ENCODE results near the gene DBF4B.

Gene DBF4B

DNA sequence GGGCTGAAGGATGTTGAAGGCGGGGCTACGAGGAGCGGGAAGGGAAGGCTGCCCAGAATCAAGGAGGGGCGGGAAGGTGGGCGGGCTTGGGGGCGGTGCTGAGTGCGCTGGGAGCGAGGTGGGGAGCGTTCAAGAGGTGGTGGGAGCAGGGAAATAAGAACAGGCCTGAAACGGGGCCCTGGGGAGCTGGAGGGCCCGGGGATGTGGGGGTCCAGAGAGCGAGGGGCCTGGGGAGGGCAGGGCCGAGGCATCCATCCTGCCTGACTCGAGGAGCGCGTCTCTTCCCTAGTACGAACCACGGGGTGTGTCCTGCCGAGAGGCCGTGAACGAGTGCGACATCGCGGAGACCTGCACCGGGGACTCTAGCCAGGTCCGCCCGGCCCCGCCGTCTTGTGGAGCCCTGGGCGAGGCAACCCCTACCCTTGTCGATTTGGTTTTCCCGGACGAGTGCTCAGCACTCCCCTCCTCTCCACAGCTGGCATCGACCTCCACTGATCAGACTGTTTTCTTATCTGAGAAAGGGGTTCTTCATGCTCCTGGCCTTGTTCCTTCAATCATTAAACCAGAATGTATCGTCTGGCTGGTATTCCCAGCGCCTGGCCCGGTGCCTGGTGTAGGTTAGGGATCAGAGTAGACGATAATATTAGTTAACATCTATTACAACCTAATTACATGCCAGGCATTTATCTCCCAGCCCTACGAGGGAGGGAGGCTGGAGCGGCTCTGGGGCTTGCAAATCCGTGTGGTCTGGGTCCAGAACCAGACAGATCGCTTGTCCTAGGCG is 67.6 kb downstream of the DBF4B start:
- no peak overlapping the region for H3K27ac ChIP-seq (ENCODE audit: poor library complexity, severe bottlenecking)
- ATAC-seq (ENCODE audit: low read depth) = peak; percentile 5

GRCh38 chr17:44776628-44777393 is 68.3 kb downstream of the DBF4B start:
- TF ChIP-seq, protein P1, sequence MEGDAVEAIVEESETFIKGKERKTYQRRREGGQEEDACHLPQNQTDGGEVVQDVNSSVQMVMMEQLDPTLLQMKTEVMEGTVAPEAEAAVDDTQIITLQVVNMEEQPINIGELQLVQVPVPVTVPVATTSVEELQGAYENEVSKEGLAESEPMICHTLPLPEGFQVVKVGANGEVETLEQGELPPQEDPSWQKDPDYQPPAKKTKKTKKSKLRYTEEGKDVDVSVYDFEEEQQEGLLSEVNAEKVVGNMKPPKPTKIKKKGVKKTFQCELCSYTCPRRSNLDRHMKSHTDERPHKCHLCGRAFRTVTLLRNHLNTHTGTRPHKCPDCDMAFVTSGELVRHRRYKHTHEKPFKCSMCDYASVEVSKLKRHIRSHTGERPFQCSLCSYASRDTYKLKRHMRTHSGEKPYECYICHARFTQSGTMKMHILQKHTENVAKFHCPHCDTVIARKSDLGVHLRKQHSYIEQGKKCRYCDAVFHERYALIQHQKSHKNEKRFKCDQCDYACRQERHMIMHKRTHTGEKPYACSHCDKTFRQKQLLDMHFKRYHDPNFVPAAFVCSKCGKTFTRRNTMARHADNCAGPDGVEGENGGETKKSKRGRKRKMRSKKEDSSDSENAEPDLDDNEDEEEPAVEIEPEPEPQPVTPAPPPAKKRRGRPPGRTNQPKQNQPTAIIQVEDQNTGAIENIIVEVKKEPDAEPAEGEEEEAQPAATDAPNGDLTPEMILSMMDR (IDR thresholded peaks at IDR 0.05; ENCODE audit: poor library complexity, severe bottlenecking) = no peak
- ATAC-seq (ENCODE audit: low read depth) (no peak), DNase-seq (ENCODE audit: low spot score) (no peak)
- H3K36me3 ChIP-seq (ENCODE audit: low read depth) = no peaks in the 10 kb centered on the region
- H3K4me3 ChIP-seq (ENCODE audit: severe bottlenecking) = no peak overlapping the region
- H3K9me3 ChIP-seq (ENCODE audit: severe bottlenecking) = no peaks in the 10 kb centered on the region
- no peaks in the 10 kb centered on the region for H3K4me1 ChIP-seq (ENCODE audit: insufficient read depth, poor library complexity, severe bottlenecking)
- no peaks in the 10 kb centered on the region for H3K27me3 ChIP-seq (ENCODE audit: insufficient read depth, poor library complexity, severe bottlenecking)
- no peak overlapping the region for H3K27ac ChIP-seq (ENCODE audit: poor library complexity, severe bottlenecking)

More for the DNA sequence above, 67.6 kb downstream of the DBF4B start:
- DNase-seq (ENCODE audit: low spot score) = no peak
- Histone ChIP-seq H3K9me3 (ENCODE audit: severe bottlenecking) (no peaks in the 10 kb centered on the region), H3K27me3 (ENCODE audit: insufficient read depth, poor library complexity, severe bottlenecking) (no peaks in the 10 kb centered on the region), H3K4me3 (ENCODE audit: severe bottlenecking) (peak overlapping the region; percentile 43), H3K4me1 (ENCODE audit: insufficient read depth, poor library complexity, severe bottlenecking) (no peaks in the 10 kb centered on the region), H3K36me3 (ENCODE audit: low read depth) (no peaks in the 10 kb centered on the region)
- TF ChIP-seq, protein P1 (IDR thresholded peaks at IDR 0.05; ENCODE audit: poor library complexity, severe bottlenecking) = no peak

GRCh38 chr17:44777394-44778348 is 69.2 kb downstream of the DBF4B start:
- ATAC-seq (ENCODE audit: low read depth) = no peak
- Histone ChIP-seq H3K4me3 (ENCODE audit: severe bottlenecking) (no peak overlapping the region), H3K36me3 (ENCODE audit: low read depth) (no peaks in the 10 kb centered on the region), H3K9me3 (ENCODE audit: severe bottlenecking) (no peaks in the 10 kb centered on the region), H3K27me3 (ENCODE audit: insufficient read depth, poor library complexity, severe bottlenecking) (no peaks in the 10 kb centered on the region), H3K4me1 (ENCODE audit: insufficient read depth, poor library complexity, severe bottlenecking) (no peaks in the 10 kb centered on the region), H3K27ac (ENCODE audit: poor library complexity, severe bottlenecking) (no peak overlapping the region)
- DNase-seq (ENCODE audit: low spot score) = no peak
- TF ChIP-seq, protein P1 (IDR thresholded peaks at IDR 0.05; ENCODE audit: poor library complexity, severe bottlenecking) = no peak

DNA sequence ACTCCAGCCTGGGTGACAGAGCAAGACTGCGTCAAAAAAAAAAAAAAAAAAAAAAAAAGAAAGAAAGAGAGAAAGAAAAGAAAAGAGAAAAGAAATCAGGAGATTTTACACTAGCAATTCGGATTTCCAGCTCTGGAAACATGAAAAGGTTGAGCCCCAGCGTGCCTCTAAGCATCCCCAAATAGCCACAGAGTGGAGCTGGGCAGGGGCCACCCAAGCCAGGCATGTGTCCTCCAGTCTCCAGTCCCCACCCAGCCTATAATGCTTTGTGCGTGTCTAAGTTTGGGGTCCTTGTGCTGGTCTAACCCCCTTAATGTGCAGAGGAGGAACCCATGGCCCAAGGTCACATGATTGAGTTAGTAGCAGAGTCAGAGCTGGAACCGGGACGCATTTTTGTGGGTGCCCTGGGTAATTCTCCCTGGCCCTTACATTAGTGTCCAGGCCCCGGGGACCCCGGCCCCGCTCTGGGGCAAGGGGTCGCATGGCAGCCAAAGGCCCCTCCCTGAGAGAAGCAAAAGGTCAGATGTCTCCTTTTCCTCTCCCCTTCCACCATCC is 70.3 kb downstream of the DBF4B start:
- Histone ChIP-seq H3K9me3 (ENCODE audit: severe bottlenecking) (no peaks in the 10 kb centered on the region), H3K27me3 (ENCODE audit: insufficient read depth, poor library complexity, severe bottlenecking) (no peaks in the 10 kb centered on the region), H3K4me1 (ENCODE audit: insufficient read depth, poor library complexity, severe bottlenecking) (no peaks in the 10 kb centered on the region), H3K4me3 (ENCODE audit: severe bottlenecking) (peak overlapping the region; percentile 32), H3K36me3 (ENCODE audit: low read depth) (no peaks in the 10 kb centered on the region), H3K27ac (ENCODE audit: poor library complexity, severe bottlenecking) (no peak overlapping the region)
- TF ChIP-seq, protein P1 (IDR thresholded peaks at IDR 0.05; ENCODE audit: poor library complexity, severe bottlenecking) = no peak
- ATAC-seq (ENCODE audit: low read depth) (no peak), DNase-seq (ENCODE audit: low spot score) (no peak)
